AG08396 (cell line): ENCODE data around the gene PCGF2.
"Not testable (repeated sequence)": the region's sequence is repeated elsewhere in the genome, so short reads cannot be mapped to it uniquely, and the experiment has no call there.

Experiments used
- DNase-seq: peaks from one replicate; pipeline ENCODE4 v3.0.0; 2012; ENCODE audit warnings: low spot score, mixed read lengths

PCGF2 gene

GRCh38 chr17:38748149-38748891 lies at the start of gene PCGF2:
TSS of gene PCGF2 (minus strand) at chr17:38748336. CDS start at chr17:38740402, 7,934 bp downstream.
- peak; percentile 85 for DNase-seq

DNA sequence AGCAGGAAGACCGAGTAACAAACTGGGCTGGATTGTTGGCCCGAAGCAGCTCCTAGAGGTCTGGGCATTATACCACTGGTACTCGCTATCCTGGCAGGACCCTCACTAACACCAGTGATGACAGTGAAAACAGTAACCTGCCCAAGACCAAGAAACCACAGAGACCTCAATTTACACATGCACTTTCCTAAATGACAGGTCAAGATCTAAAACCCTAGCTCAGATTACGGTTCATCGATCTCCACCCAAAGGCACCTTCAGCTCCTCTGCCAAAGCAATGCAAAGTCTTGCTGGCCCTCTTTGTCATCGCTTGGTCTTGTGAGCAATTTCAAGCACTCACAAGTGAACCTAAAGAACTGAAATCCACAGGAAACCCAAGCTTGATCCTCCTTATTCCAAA lies 49.7 kb upstream of the PCGF2 start:
- DNase-seq = no peak

GRCh38 chr17:38797158-38797490 lies 49.0 kb upstream of the PCGF2 start:
- DNase-seq = no peak

DNA sequence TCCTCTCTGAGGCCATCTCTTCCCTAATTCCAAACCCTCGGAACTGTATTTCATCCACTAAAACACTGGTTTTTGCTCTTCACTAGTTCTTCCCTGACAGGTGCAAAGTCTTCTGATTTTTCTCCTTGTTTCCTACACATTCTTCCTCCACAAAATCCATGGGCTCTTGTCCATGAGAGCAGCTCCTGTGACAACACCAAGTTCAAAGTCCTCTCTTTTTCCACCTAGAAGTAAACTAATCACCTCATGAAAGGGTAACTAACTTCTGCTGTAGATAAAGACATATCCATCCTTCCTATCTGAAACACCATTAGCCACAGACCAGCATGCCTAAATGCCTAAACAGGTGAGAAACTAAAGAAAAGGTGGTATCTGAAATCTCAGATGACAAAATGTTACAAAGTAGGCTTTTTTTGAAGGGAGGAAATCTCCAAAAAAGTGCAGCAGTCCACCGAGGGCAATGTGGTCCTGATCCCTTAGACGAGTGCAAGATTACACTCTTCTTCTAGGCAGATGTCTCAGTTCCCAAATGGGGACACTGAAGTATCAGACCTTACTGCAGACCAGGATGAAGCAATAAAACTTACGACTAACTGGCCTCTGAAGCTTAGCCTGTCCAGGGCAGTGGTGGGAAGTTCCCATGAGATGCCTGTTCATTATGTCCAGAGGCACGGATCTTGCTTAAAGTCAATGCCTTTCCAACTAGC lies 48.5 kb upstream of the PCGF2 start:
- no peak for DNase-seq

- no peak for DNase-seq
Observed at GRCh38 chr17:38794221-38794620, 46.1 kb upstream of the PCGF2 start.

DNA sequence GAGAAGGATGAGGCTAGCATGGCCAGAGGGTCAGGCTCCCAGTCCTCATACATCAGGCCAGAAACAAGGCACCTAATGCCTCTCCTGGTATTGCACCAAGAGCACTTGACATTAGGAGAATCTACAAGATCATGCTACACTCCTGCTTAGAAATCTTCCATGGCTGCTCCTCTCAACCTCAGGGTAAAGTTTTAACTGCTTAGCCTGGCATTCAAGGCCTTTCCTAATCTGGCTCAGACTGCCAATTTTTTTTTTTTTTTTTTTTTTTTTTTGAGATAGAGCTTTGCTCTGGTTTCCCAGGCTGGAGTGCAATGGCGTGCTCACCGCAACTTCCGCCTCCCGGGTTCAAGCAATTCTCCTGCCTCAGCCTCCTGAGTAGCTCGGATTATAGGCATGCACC lies 43.0 kb upstream of the PCGF2 start:
- DNase-seq = no peak

DNA sequence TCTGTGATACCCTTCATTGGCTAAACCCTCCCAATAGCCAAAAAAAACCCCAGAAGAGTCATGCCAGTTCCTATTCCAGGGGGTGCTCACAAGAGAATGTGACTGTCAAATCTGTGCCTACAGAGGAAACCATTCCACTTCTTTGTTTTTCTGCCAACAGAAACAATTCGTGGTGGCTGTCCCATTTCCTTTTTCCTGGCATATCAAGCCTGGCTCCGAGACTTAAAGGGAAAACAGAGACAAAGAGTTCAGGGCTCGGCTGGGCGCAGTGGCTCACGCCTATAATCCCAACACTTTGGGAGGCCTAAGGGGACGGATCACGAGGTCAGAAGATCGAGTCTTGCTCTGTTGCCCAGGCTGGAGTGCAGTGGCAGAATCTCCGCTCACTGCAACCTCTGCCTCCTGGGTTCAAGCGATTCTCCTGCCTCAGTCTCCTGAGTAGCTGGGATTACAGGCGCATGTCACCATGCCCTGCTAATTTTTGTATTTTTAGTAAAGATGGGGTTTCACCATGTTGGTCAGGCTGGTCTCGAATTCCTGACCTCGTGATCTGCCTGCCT lies 42.1 kb upstream of the PCGF2 start:
- not testable (repeated sequence) for DNase-seq

DNA sequence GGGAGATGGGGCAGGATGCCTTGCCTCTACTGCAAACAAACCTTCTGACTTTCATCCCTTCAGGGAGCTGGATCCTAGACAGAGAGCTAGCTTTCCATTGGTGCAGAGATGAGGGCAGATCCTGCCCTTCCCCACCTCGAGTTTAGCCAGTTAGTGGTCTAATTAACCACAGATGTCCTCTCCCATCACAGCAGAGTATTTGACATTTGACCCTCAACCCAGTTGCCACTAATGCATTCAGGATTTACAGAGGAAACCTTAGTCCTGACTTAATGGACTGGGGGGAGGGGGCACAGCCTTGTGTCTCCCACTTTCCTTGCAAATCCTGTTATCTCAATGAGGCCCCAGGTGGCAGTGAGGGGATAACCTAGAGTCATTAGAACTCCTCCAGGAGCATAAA lies 41.0 kb upstream of the PCGF2 start:
- peak; percentile 42 for DNase-seq

- DNase-seq = not testable (repeated sequence)
Observed at GRCh38 chr17:38787999-38788398, 39.9 kb upstream of the PCGF2 start.

DNA sequence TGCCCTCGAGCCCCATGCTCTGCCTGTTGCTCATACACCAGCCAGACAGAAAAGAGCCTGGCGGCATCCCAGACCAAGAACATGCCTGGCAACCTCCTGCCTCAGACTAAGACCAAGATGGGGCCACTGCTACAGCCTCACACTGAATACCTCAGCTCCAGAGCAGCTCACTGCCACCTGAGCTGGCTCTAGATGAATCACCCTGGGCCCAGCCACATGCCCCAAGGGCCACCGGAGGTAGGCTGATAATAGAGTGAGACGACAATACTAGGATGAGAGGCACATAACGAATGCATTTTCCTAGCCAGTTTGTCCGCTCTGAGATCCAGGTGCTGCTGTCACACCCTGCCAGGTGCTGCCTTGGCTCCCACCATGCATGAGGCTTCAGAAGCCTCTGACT lies 38.2 kb upstream of the PCGF2 start:
- DNase-seq = no peak

DNA sequence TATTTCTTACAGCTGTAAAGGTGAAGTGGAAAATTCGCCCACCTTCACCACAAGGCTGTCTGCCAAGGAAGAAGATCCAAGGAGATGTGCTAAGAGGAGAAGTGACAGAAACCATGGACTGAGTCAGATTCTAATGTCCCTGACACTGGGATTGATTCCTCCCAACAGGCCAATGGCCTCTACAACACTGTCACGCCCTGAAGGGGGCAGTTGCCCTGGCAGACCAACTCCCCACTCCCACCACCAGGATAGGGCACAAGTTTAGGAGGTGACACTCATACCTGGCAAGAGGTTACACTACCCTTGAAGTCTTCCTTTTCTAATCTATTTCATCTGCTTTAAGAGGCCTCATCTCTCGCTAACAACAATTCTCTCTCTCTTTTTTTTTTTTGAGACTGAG lies 35.1 kb upstream of the PCGF2 start:
- DNase-seq = no peak

GRCh38 chr17:38779965-38780752 lies 32.0 kb upstream of the PCGF2 start:
- no peak for DNase-seq

GRCh38 chr17:38777641-38778250 lies 29.6 kb upstream of the PCGF2 start:
- DNase-seq = peak; percentile 50

DNA sequence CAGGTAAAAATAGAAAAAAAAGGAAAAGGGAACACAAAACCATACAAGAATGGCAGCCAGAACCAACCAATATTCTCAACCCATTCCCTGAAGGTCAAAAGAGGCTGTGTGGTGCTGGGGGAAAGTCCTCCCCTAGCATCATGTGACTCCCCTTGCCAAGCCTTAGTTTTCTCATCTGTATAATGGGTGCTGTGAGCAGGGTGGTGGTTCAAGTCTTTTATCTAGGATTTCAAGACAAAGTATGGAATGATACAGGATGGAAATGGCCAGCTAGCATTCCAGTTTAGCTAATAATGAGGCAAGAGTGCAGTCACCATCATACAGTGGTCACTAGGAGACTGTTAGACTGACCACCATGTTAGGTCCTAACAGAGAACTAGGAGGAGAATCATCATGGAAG lies 25.1 kb upstream of the PCGF2 start:
- DNase-seq = no peak

DNA sequence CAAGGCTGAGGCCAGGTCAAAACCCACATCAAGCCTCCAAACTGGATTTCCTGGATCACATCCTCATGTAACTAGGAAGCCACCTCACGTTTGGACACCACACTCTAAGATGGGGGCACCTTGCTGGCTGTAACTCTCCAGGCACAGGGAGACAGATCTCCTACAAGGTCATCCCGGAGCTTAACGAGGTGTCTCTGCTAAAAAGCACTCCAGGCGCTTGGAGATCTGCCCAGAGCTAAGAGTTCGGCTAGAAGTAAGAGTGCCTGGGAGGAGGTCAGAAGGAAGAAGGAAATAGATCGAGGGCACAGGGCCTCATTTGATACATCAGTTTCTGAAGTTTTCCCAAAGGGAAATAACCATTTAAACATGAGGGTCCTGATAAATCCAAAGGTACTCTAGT lies 20.3 kb upstream of the PCGF2 start:
- no peak for DNase-seq

DNA sequence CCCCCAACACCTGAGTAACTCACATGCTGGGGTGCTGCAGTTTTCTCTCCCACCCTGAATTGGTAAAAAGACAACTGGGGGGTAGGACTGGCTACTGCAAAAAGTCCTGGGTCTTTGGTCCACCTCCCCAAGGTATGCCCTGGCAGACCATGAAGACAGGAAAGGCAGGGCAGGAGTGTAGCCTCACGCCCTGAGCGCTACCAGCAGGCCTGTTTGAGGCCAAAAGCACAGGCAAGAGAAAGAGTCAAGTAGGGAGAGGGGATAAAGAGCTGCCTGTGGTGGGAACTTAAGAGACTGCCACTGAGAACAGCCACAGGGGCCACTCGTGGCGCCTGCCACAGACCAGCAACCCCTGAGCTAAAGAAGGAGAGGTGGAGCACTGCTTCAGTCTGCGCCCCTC lies 18.2 kb upstream of the PCGF2 start:
- no peak for DNase-seq

DNA sequence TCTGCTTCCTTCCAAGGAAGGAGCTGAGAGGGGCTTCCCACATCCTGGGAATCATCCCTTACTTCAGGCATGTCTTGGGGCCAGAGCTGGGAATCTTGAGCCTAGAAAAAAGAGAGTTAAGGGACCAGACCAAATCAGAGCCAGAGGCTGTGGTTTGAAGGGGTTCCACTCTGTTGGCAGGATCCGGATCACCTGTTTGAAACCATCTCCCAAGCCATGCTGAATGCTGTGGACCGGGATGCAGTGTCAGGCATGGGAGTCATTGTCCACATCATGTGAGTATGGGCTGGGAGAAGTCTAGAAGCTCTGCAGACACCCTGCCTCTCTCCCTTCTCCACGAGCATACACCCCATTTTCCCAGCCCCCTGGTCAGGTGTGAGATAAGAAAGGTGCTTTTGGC lies 14.1 kb upstream of the PCGF2 start:
- DNase-seq = no peak

DNA sequence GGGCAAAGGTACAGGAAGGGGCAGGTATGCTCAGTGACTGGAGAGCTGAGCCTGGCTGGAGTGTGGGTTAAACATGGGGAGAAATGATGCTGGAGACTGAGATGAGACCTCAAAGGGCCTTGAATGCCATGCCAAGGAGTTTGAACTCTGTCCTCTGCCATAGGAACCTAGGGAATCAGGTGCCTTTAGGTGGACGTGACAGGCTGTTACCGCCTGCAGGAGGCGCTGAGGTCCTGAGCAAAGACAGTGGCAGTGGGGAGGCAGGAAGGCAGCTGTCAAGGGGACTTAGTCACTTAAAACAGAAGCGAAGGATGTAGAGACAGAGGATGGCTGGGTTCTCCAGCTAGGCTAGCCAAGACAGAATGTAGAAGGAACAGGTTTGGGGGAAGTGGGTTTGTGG lies 13.5 kb upstream of the PCGF2 start:
- DNase-seq = no peak

DNA sequence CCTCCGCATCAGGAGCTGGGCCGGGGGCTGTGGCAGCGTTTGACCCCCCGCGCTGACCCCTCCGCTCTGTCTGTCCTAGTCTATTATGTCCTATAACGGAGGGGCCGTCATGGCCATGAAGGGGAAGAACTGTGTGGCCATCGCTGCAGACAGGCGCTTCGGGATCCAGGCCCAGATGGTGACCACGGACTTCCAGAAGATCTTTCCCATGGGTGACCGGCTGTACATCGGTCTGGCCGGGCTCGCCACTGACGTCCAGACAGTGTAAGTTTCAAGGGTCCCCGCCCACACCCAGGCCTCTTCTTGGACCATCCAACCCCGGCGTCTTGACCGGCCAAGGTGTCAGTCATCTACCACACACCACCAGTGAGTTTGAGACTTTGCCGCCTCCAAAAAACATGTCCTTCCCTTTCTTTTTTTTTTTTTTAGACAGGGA lies 5.0 kb upstream of the PCGF2 start:
- no peak for DNase-seq

DNA sequence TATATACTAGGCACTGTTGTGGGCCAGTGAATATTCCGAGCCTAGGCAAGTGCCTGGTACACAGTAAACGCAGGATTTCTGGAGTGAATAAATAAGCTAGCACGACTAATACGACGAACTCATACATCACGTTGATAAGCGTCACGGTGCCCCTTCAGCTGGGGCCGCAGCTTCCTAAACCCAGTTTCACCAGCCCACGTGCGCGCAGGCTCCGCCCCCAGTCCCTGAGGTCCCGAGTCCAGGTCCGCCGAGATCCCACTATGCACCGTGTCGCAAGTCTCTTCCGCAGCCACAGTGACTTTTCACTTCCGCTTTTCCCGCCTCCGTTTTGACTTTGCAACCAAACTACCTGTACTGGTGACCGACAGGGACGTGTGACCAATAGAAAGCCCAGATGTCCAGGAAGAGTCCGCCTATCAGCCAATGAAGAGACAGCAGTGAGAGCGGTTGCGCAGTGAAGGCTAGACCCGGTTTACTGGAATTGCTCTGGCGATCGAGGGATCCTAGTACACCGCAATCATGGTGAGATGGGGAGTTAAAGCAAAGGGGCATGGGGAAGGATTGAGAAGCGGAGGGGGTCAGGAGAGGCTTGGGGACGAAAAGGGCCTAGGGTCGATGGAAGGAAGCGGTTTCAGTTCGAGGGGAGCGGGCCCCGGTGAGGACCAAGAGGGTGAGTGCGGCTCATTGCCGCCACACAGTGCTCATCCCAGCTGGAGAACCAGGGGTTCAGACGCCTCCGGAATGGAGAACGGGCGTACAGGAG lies 4.4 kb upstream of the PCGF2 start, which contains the start of gene PSMB3:
Gene PSMB3, plus strand, starts transcription at position 434 of the 763 bp plus-strand sequence. Its CDS starts 86 bp downstream, at position 520.
- peak; percentile 95 for DNase-seq

DNA sequence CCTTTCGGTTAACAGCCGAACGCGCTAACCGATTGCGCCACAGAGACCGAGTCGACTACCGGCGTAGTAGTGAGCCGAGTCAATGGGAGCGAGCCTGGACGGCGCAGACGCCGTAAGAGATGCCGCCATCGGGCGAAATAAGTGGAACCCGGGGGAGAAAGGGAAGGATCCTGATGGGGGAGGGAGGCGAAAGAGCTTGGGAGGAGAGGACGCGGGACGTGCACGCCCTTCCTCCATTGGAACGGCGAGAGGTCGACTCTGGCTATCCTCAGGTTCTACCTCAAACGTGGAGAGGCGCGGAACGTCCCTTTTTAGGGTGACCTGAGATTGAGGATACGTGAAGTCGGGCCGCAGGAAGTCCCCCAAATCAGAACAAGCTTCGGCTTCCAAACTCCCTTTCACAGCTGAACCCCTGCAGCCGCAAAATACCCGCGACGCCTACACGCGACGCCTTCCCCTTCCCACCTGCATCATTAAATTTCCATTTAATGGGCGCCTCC lies 3.7 kb upstream of the PCGF2 start:
- peak; percentile 82 for DNase-seq
